ENCODE results near the gene NR1H2.

The NR1H2 gene

GRCh38 chr19:50401605-50402450 is 25.6 kb downstream of the NR1H2 start:
- TF ChIP-seq, protein P1, sequence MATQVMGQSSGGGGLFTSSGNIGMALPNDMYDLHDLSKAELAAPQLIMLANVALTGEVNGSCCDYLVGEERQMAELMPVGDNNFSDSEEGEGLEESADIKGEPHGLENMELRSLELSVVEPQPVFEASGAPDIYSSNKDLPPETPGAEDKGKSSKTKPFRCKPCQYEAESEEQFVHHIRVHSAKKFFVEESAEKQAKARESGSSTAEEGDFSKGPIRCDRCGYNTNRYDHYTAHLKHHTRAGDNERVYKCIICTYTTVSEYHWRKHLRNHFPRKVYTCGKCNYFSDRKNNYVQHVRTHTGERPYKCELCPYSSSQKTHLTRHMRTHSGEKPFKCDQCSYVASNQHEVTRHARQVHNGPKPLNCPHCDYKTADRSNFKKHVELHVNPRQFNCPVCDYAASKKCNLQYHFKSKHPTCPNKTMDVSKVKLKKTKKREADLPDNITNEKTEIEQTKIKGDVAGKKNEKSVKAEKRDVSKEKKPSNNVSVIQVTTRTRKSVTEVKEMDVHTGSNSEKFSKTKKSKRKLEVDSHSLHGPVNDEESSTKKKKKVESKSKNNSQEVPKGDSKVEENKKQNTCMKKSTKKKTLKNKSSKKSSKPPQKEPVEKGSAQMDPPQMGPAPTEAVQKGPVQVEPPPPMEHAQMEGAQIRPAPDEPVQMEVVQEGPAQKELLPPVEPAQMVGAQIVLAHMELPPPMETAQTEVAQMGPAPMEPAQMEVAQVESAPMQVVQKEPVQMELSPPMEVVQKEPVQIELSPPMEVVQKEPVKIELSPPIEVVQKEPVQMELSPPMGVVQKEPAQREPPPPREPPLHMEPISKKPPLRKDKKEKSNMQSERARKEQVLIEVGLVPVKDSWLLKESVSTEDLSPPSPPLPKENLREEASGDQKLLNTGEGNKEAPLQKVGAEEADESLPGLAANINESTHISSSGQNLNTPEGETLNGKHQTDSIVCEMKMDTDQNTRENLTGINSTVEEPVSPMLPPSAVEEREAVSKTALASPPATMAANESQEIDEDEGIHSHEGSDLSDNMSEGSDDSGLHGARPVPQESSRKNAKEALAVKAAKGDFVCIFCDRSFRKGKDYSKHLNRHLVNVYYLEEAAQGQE (IDR thresholded peaks at IDR 0.05; ENCODE audit: insufficient read depth in 1 of 2, low read depth in 2 of 2, low read length in 2 of 2) = no peak
- TF ChIP-seq FOXP2 (optimal IDR thresholded peaks at IDR 0.05; ENCODE audit: borderline replicate concordance, extremely low read depth, extremely low read length, insufficient read depth) = no peak
- no peak for TF ChIP-seq POLR2AphosphoS5 (IDR thresholded peaks at IDR 0.05; ENCODE audit: low read depth, low read length)
- no peak for TF ChIP-seq TAF1 (IDR thresholded peaks at IDR 0.05; ENCODE audit: borderline replicate concordance, insufficient read depth, low read length)
- TF ChIP-seq SIN3A (IDR thresholded peaks at IDR 0.05; ENCODE audit: borderline replicate concordance, insufficient read depth, low read length) = no peak

- TF ChIP-seq, protein P1 (IDR thresholded peaks at IDR 0.05; ENCODE audit: insufficient read depth in 1 of 2, low read depth in 2 of 2, low read length in 2 of 2) = no peak
- no peak for TF ChIP-seq FOXP2 (optimal IDR thresholded peaks at IDR 0.05; ENCODE audit: borderline replicate concordance, extremely low read depth, extremely low read length, insufficient read depth)
- TF ChIP-seq TAF1 (IDR thresholded peaks at IDR 0.05; ENCODE audit: borderline replicate concordance, insufficient read depth, low read length) = no peak
- TF ChIP-seq POLR2AphosphoS5 (IDR thresholded peaks at IDR 0.05; ENCODE audit: low read depth, low read length) = no peak
- no peak for TF ChIP-seq SIN3A (IDR thresholded peaks at IDR 0.05; ENCODE audit: borderline replicate concordance, insufficient read depth, low read length)
Measured at GRCh38 chr19:50402544-50403301, 26.5 kb downstream of the NR1H2 start.

DNA sequence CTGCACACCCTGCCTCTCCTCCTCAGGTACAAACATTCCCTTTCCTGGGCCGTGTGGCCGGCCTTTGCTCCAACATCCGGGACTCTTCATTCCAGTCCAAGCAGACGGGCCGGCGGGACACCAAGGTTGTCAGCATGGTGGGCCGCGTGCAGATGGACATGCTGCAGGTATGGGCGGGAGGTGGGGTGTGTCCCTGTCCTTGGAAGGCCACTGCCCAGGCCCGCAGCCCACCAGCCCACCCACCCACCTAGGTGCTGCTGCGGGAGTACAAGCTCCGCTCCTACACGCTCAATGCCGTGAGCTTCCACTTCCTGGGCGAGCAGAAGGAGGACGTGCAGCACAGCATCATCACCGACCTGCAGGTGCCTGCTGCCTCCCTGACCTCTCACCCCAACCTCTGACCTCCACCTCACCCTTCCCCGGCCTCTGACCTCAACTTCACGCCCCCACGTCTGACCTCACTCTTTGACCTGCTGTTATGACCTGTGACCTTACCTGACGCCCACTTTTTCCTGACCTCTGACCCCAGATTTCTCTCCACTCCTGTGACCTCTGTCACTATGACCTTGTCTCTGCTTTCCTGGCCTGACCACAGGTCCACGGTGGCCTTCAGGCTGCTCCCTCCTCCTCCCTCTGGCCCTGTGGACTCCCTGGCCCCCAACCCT is 30.0 kb downstream of the NR1H2 start:
- TF ChIP-seq SIN3A (IDR thresholded peaks at IDR 0.05; ENCODE audit: borderline replicate concordance, insufficient read depth, low read length) (no peak), FOXP2 (optimal IDR thresholded peaks at IDR 0.05; ENCODE audit: borderline replicate concordance, extremely low read depth, extremely low read length, insufficient read depth) (no peak), POLR2AphosphoS5 (IDR thresholded peaks at IDR 0.05; ENCODE audit: low read depth, low read length) (no peak), TAF1 (IDR thresholded peaks at IDR 0.05; ENCODE audit: borderline replicate concordance, insufficient read depth, low read length) (no peak)
- TF ChIP-seq, protein P1 (IDR thresholded peaks at IDR 0.05; ENCODE audit: insufficient read depth in 1 of 2, low read depth in 2 of 2, low read length in 2 of 2) = no peak

DNA sequence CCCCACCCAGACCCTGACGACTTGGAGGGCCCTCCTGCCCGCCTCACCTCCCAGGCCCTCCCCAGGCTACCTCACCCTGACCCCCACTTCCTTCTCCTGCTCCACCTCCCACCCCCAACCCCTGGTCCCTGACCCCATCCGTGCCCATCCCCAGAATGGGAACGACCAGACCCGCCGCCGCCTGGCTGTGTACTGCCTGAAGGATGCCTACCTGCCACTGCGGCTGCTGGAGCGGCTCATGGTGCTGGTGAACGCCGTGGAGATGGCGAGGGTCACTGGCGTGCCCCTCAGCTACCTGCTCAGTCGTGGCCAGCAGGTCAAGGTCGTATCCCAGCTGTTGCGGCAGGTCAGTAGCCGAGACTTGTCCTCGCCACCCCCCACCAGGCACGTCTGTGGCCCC is 30.6 kb downstream of the NR1H2 start:
- TF ChIP-seq, protein P1 (IDR thresholded peaks at IDR 0.05; ENCODE audit: insufficient read depth in 1 of 2, low read depth in 2 of 2, low read length in 2 of 2) = no peak
- TF ChIP-seq TAF1 (IDR thresholded peaks at IDR 0.05; ENCODE audit: borderline replicate concordance, insufficient read depth, low read length) (no peak), SIN3A (IDR thresholded peaks at IDR 0.05; ENCODE audit: borderline replicate concordance, insufficient read depth, low read length) (no peak), POLR2AphosphoS5 (IDR thresholded peaks at IDR 0.05; ENCODE audit: low read depth, low read length) (no peak), FOXP2 (optimal IDR thresholded peaks at IDR 0.05; ENCODE audit: borderline replicate concordance, extremely low read depth, extremely low read length, insufficient read depth) (no peak)

All from PFSK-1 (cell line).